Globus pallidus (tissue), 1 donor: Measurements from ENCODE around the gene PSD4.
A peak's percentile ranks its signal among the peaks of the same experiment; 100 is the strongest.

Source experiments
- DNase-seq: peaks from one replicate; pipeline ENCODE4 v3.0.0-alpha.2; 2015; ENCODE audit warnings: low spot score

Gene PSD4

GRCh38 chr2:113184531-113185230 lies 10.9 kb downstream of the PSD4 start:
- no peak for DNase-seq

- DNase-seq = peak; percentile 34
These were observed 12.1 kb downstream of the PSD4 start for GRCh38 chr2:113185664-113186432.

- DNase-seq = no peak
These were observed 12.6 kb downstream of the PSD4 start for GRCh38 chr2:113186433-113186796.

- no peak for DNase-seq
These were observed 14.0 kb downstream of the PSD4 start for GRCh38 chr2:113187771-113188170.

- no peak for DNase-seq
These were observed 17.1 kb downstream of the PSD4 start for GRCh38 chr2:113190871-113191270.

GRCh38 chr2:113192459-113193100 lies 18.8 kb downstream of the PSD4 start:
- DNase-seq = no peak

- DNase-seq = no peak
These were observed 22.2 kb downstream of the PSD4 start for GRCh38 chr2:113195923-113196501.

- DNase-seq = no peak
These were observed 23.1 kb downstream of the PSD4 start for GRCh38 chr2:113196839-113197238.

GRCh38 chr2:113197347-113198047 lies 23.7 kb downstream of the PSD4 start:
- no peak for DNase-seq

GRCh38 chr2:113198048-113198789 lies 24.4 kb downstream of the PSD4 start:
- DNase-seq = no peak

GRCh38 chr2:113198790-113199612 lies 25.2 kb downstream of the PSD4 start:
- DNase-seq = peak; percentile 57

GRCh38 chr2:113200236-113200635 lies 26.5 kb downstream of the PSD4 start:
- DNase-seq = no peak

- DNase-seq = no peak
These were observed 27.1 kb downstream of the PSD4 start for GRCh38 chr2:113200736-113201490.

GRCh38 chr2:113201496-113202304 lies 27.9 kb downstream of the PSD4 start:
- DNase-seq = no peak

GRCh38 chr2:113202305-113203216 lies 28.8 kb downstream of the PSD4 start:
- DNase-seq = no peak

GRCh38 chr2:113203217-113203530 lies 29.4 kb downstream of the PSD4 start:
- DNase-seq = no peak

- peak; percentile 62 for DNase-seq
These were observed 30.2 kb downstream of the PSD4 start for GRCh38 chr2:113203901-113204519.
